22Rv1 (cell line): ENCODE results near the gene MTERF2.
"Not testable (repeated sequence)": the region's sequence is repeated elsewhere in the genome, so short reads cannot be mapped to it uniquely, and the experiment has no call there.

Source experiments
- ZFX ChIP-seq: fragments of 450-650 bp; IDR thresholded peaks from 2 replicates; pipeline ENCODE4 v1.6.1; 2017; ENCODE audit warnings: antibody characterized with exemption, borderline replicate concordance
- TF ChIP-seq, protein P1 (sequence below): fragments of 450-650 bp; IDR thresholded peaks from 2 replicates; pipeline ENCODE4 v1.5.1; 2017; ENCODE audit warnings: mild to moderate bottlenecking

DNA sequence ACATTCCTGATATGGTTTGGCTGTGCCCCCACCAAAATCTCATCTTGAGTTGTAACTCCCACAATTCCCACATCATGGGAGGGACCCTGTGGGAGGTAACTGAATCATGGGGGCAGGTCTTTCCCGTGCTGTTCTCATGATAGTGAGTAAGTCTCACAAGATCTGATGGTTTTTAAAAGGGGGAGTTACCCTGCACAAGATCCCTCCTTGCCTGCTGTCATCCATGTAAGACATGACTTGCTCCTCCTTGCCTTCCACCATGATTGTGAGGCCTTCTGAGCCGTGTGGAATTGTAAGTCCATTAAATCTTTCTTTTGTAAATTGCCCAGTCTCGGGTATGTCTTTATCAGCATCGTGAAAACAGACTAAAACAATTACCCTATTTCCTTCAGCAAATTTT is 15.7 kb upstream of the MTERF2 start:
- TF ChIP-seq, protein P1, sequence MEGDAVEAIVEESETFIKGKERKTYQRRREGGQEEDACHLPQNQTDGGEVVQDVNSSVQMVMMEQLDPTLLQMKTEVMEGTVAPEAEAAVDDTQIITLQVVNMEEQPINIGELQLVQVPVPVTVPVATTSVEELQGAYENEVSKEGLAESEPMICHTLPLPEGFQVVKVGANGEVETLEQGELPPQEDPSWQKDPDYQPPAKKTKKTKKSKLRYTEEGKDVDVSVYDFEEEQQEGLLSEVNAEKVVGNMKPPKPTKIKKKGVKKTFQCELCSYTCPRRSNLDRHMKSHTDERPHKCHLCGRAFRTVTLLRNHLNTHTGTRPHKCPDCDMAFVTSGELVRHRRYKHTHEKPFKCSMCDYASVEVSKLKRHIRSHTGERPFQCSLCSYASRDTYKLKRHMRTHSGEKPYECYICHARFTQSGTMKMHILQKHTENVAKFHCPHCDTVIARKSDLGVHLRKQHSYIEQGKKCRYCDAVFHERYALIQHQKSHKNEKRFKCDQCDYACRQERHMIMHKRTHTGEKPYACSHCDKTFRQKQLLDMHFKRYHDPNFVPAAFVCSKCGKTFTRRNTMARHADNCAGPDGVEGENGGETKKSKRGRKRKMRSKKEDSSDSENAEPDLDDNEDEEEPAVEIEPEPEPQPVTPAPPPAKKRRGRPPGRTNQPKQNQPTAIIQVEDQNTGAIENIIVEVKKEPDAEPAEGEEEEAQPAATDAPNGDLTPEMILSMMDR: not testable (repeated sequence)
- TF ChIP-seq ZFX: not testable (repeated sequence)
